ENCODE measurements around the gene PHF3. TPM values are rescaled to one million over a fixed set of nuclear protein-coding genes. Genes with fewer than 3 reads are reported as not detected.
"Not testable (repeated sequence)": the region's sequence is repeated elsewhere in the genome, so short reads cannot be mapped to it uniquely, and the experiment has no call there.

Gene PHF3
- total and polyA plus RNA-seq, 8 donors, result 5.4 to 42.9 (median 31.2) TPM

- peaks cover 0 to 5% (median 0%) of the 10 kb centered on the region in 3 donors for H3K4me1 ChIP-seq
- no peaks in the 10 kb centered on the region for H3K36me3 ChIP-seq
- H3K9me3 ChIP-seq, result no peaks in the 10 kb centered on the region
- no peaks in the 10 kb centered on the region for H3K27me3 ChIP-seq
- H3K4me3 ChIP-seq, result no peak overlapping the region
- FAIRE-seq, result no peak
- intact Hi-C loops (cut with DNase I), result no loop called here
- DNase-seq, result no peak
- ATAC-seq, result no peak
- TF ChIP-seq CTCF (IDR thresholded peaks at IDR 0.05), result no peak
- no peak overlapping the region for H3K27ac ChIP-seq
Observed at GRCh38 chr6:63743691-63744090, 108.1 kb downstream of the PHF3 start.

- H3K9me3 ChIP-seq, result no peaks in the 10 kb centered on the region
- H3K27me3 ChIP-seq, result no peaks in the 10 kb centered on the region
- ATAC-seq, result no peak
- no peak for TF ChIP-seq CTCF (IDR thresholded peaks at IDR 0.05)
- H3K4me1 ChIP-seq, result peaks cover 0 to 5% (median 0%) of the 10 kb centered on the region in 3 donors
- H3K4me3 ChIP-seq, result no peak overlapping the region
- DNase-seq, result no peak
- H3K36me3 ChIP-seq, result no peaks in the 10 kb centered on the region
- H3K27ac ChIP-seq, result no peak overlapping the region
- FAIRE-seq, result no peak
- 49 to 61% methylated on average over 4 of the region's 4 CpGs for WGBS, 2 donors
- intact Hi-C loops (cut with DNase I), result no loop called here
Observed at GRCh38 chr6:63744810-63745209, 109.2 kb downstream of the PHF3 start.

- H3K4me3 ChIP-seq, result no peak overlapping the region
- H3K27me3 ChIP-seq, result no peaks in the 10 kb centered on the region
- FAIRE-seq (no peak), DNase-seq (no peak), ATAC-seq (no peak)
- no peaks in the 10 kb centered on the region for H3K36me3 ChIP-seq
- TF ChIP-seq CTCF (IDR thresholded peaks at IDR 0.05), result no peak
- intact Hi-C loops (cut with DNase I), result no loop called here
- no peaks in the 10 kb centered on the region for H3K9me3 ChIP-seq
- H3K4me1 ChIP-seq, result peaks cover 0 to 3% (median 0%) of the 10 kb centered on the region in 3 donors
- H3K27ac ChIP-seq, result no peak overlapping the region
Observed at GRCh38 chr6:63745784-63746183, 110.2 kb downstream of the PHF3 start.

- H3K9me3 ChIP-seq, result no peaks in the 10 kb centered on the region
- no peak for TF ChIP-seq CTCF (IDR thresholded peaks at IDR 0.05)
- no peak for FAIRE-seq
- no peak overlapping the region for H3K4me3 ChIP-seq
- H3K4me1 ChIP-seq, result no peaks in the 10 kb centered on the region
- H3K27ac ChIP-seq, result no peak overlapping the region
- 97 to 99% methylated on average over 2 of the region's 2 CpGs for WGBS, 2 donors
- H3K27me3 ChIP-seq, result no peaks in the 10 kb centered on the region
- no peaks in the 10 kb centered on the region for H3K36me3 ChIP-seq
- DNase-seq, result no peak
- ATAC-seq, result no peak
- intact Hi-C loops (cut with DNase I), result no loop called here
Observed at GRCh38 chr6:63750400-63750799, 114.8 kb downstream of the PHF3 start.

- ATAC-seq; DNase-seq; H3K4me3 ChIP-seq; H3K36me3 ChIP-seq; H3K9me3 ChIP-seq; H3K27me3 ChIP-seq; H3K27ac ChIP-seq; H3K4me1 ChIP-seq; intact Hi-C loops (cut with DNase I); FAIRE-seq: not testable (repeated sequence)
Observed at GRCh38 chr6:63757275-63757674, 121.7 kb downstream of the PHF3 start.

GRCh38 chr6:63757826-63758225, 122.2 kb downstream of the PHF3 start:
- Histone ChIP-seq H3K9me3 (no peaks in the 10 kb centered on the region), H3K4me3 (no peak overlapping the region), H3K36me3 (no peaks in the 10 kb centered on the region), H3K27me3 (no peaks in the 10 kb centered on the region), H3K27ac (no peak overlapping the region), H3K4me1 (no peaks in the 10 kb centered on the region)
- ATAC-seq (no peak), DNase-seq (no peak), FAIRE-seq (no peak)
- intact Hi-C loops (cut with DNase I), result no loop called here
- TF ChIP-seq CTCF (IDR thresholded peaks at IDR 0.05), result no peak
- WGBS, 2 donors, result 70 to 85% methylated on average over 1 of the region's 1 CpG

All from pancreas (tissue), 10 donors.